ENCODE data around the gene CCNF. TPM values are rescaled to one million over a fixed set of nuclear protein-coding genes. Genes with fewer than 3 reads are reported as not detected.

CCNF gene
- polyA plus RNA-seq, 1 donor from 2014 or later = 5.2 TPM

- H3K9me2 ChIP-seq (ENCODE audit: insufficient read depth, low read length) = no peaks in the 10 kb centered on the region
- no peaks in the 10 kb centered on the region for H3F3A ChIP-seq (ENCODE audit: insufficient read depth, low read length, poor library complexity, severe bottlenecking)
- H2AFZ ChIP-seq (ENCODE audit: low read depth, low read length) = no peak overlapping the region
- H3K4me2 ChIP-seq (ENCODE audit: low read length) = no peak overlapping the region
- TF ChIP-seq SMC3 (conservative IDR thresholded peaks at IDR 0.05; ENCODE audit: poor library complexity) = no peak
- TF ChIP-seq RAD21 (conservative IDR thresholded peaks at IDR 0.05) = no peak
- no peak for TF ChIP-seq POLR2AphosphoS5 (IDR thresholded peaks at IDR 0.05)
- no peak for TF ChIP-seq TAF1 (IDR thresholded peaks at IDR 0.05; ENCODE audit: low read depth)
- no peak for TF ChIP-seq CTCF (IDR thresholded peaks at IDR 0.05; ENCODE audit: poor library complexity, severe bottlenecking)
- no peak for TF ChIP-seq EP300 (conservative IDR thresholded peaks at IDR 0.05; ENCODE audit: poor library complexity, severe bottlenecking)
- no peak for TF ChIP-seq REST (IDR thresholded peaks at IDR 0.05; ENCODE audit: borderline replicate concordance)
- TF ChIP-seq EZH2 (IDR thresholded peaks at IDR 0.05; ENCODE audit: borderline replicate concordance, insufficient read depth, low read length, poor library complexity, severe bottlenecking) = no peak
- no peak for TF ChIP-seq MXI1 (conservative IDR thresholded peaks at IDR 0.05; ENCODE audit: poor library complexity, severe bottlenecking)
- no peak overlapping the region for H3K4me3 ChIP-seq (ENCODE audit: low read length)
- H3K9me3 ChIP-seq (ENCODE audit: low read length) = no peaks in the 10 kb centered on the region
- no peaks in the 10 kb centered on the region for H3K79me2 ChIP-seq (replicated peaks; ENCODE audit: insufficient read depth, low read length)
- no peak overlapping the region for H3K9ac ChIP-seq (ENCODE audit: low read length)
- H3K36me3 ChIP-seq (ENCODE audit: insufficient read depth, low read length) = no peaks in the 10 kb centered on the region
- no peaks in the 10 kb centered on the region for H3K27me3 ChIP-seq (ENCODE audit: insufficient read depth, low read depth, low read length)
- H3K27ac ChIP-seq (ENCODE audit: low read length) = no peak overlapping the region
- H4K20me1 ChIP-seq (ENCODE audit: insufficient read depth) = no peaks in the 10 kb centered on the region
Measured at GRCh38 chr16:2424061-2425007, 4.9 kb upstream of the CCNF start.

GRCh38 chr16:2425008-2425518 lies 4.2 kb upstream of the CCNF start:
- H3K36me3 ChIP-seq (ENCODE audit: insufficient read depth, low read length) = no peaks in the 10 kb centered on the region
- H4K20me1 ChIP-seq (ENCODE audit: insufficient read depth) = no peaks in the 10 kb centered on the region
- no peaks in the 10 kb centered on the region for H3K9me2 ChIP-seq (ENCODE audit: insufficient read depth, low read length)
- no peak overlapping the region for H3K9ac ChIP-seq (ENCODE audit: low read length)
- H3K9me3 ChIP-seq (ENCODE audit: low read length) = no peaks in the 10 kb centered on the region
- TF ChIP-seq CTCF (IDR thresholded peaks at IDR 0.05; ENCODE audit: poor library complexity, severe bottlenecking) (no peak), TAF1 (IDR thresholded peaks at IDR 0.05; ENCODE audit: low read depth) (no peak), RAD21 (conservative IDR thresholded peaks at IDR 0.05) (no peak), MXI1 (conservative IDR thresholded peaks at IDR 0.05; ENCODE audit: poor library complexity, severe bottlenecking) (no peak), POLR2AphosphoS5 (IDR thresholded peaks at IDR 0.05) (no peak), SMC3 (conservative IDR thresholded peaks at IDR 0.05; ENCODE audit: poor library complexity) (no peak)
- no peak overlapping the region for H2AFZ ChIP-seq (ENCODE audit: low read depth, low read length)
- no peak overlapping the region for H3K4me3 ChIP-seq (ENCODE audit: low read length)
- no peak overlapping the region for H3K4me2 ChIP-seq (ENCODE audit: low read length)
- H3K79me2 ChIP-seq (replicated peaks; ENCODE audit: insufficient read depth, low read length) = no peaks in the 10 kb centered on the region
- no peaks in the 10 kb centered on the region for H3F3A ChIP-seq (ENCODE audit: insufficient read depth, low read length, poor library complexity, severe bottlenecking)
- H3K27ac ChIP-seq (ENCODE audit: low read length) = no peak overlapping the region
- no peaks in the 10 kb centered on the region for H3K27me3 ChIP-seq (ENCODE audit: insufficient read depth, low read depth, low read length)
